Effector CD8-positive, alpha-beta T cell (primary cell): Measurements from ENCODE around the gene MICAL3.
"Not testable (repeated sequence)": the region's sequence is repeated elsewhere in the genome, so short reads cannot be mapped to it uniquely, and the experiment has no call there.

Source experiments
- DNase-seq: peaks from one replicate; lab custom pipeline; 2025; lab: John Stamatoyannopoulos, UW

Gene MICAL3

GRCh38 chr22:17939011-17939410 is 85.3 kb downstream of the MICAL3 start:
- DNase-seq: no peak

DNA sequence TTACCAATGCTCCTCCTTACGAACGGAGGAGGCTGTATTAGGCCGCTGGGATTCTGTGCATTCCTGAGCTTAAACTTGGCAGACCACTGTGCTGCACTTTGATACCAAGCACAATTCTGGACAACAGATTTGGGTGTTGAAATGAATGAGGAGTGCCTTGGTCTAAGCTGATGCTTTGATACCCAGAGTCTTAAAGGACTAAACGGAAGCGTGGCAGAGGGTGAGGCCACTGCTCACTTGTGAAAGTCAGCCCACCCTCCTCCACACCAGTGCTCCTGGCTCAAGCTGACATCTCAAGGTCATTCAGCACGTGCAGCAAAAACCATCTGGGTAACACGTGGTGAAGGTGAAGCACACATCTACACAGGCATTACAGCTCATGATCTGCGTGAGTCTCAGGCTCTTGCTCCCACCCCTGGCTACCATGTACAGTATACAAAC is 85.9 kb downstream of the MICAL3 start:
- DNase-seq: no peak

DNA sequence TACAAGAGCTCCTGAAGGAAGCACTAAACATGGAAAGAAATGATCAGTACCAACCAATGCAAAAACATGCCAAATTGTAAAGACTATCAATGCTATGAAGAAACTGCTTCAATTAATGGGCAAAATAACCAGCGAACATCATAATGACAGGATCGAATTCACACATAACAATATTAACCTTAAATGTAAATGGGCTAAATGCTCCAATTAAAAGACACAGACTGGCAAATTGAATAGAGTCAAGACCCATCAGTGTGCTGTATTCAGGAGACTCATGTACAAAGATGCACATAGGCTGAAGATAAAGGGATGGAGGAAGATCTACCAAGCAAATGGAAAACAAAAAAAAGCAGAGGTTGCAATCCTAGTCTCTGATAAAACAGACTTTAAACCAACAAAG is 91.9 kb downstream of the MICAL3 start:
- DNase-seq: not testable (repeated sequence)

DNA sequence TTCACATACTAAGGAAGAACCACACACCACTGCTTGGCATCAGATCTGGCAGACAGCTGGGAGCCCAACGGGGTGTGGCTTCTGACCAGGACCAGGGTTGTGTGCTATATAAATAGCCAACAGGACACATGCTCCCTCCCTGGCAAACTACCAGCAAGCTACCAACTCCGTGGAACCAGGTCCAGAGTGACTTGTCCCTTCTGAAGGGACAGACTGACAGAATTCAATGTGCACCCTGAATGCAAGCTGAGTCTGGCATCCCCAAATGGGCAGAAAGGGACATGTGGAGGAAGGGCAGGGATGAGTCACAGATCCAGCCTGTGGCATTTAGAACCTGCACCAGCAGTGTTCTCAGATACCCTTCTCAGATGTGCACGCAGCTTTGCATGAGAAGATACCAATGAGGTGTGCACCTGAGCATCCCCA is 92.9 kb downstream of the MICAL3 start:
- DNase-seq: no peak

DNA sequence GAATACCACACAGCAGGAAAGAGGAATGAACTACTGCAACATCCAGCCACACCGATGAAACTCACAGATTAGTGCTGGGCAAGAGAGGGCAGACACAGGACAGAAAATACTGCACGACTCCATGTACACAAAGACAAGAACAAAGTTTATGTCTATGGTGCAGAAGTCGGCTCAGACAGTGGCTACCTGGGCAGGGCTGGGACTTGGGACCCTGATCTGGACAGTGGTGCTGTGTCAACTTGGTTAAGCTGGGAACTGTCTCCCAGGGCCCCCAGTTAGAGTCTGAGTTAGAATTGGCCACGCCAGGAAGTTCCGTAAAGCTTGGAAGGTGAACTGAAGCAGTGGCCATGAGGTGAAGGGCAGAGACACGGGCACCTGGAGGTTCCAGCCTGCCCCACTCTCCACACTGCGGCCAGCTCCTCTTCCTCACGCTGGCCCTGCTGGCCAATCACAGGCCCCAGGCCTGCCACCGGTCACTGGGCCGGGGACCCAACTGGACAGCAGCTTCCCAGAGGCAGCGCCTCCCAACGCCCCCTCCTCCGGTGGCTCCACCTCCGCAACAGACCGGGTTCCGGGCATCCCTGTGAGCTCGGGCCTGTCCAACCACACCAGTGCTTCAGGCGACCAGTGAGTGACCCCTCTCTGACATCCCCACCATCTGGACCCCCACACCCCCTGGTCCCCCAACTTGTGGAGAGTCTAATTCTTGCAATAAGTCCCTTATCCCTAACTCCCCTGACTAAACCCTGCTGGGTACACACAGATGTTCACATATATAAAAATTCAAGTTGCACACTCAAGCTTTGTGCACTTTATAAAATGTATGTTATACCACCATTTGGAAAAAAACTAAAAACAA is 93.7 kb downstream of the MICAL3 start:
- no peak for DNase-seq

DNA sequence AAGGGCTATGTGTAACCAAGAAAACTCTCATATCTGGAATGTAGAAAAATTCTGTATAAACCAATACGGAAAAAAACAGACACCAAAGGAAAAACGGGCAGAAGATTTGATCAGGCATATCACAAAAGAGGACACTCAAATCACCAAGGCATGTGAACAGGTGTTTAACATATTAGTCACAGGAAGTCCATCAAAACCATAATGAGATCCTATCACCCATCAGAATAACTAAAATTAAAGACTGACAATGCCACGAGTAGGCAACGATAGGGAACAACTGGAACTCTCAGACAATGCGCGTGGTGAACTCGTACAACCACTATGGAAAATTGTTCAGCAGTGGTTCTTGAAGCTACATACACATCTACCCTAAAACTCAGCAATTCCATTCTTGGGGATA is 94.5 kb downstream of the MICAL3 start:
- DNase-seq: no peak

DNA sequence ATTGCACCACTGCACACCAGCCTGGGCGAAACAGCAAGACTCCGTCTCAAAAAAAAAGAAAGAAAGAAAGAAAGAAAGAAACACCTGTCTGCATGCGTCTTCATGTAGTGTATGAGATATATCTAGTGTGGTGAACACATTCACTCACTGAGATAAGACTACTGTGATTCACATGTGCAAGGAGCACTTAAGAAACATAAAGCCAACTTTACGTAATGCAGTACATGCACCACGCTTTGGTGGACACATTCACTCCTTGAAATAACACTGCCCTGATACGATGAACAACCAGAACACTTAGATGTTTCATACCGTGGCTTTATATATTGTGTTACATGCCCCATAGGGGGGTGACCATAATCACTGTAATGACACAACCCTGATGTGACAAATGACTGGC is 96.0 kb downstream of the MICAL3 start:
- no peak for DNase-seq

- no peak for DNase-seq
Measured at GRCh38 chr22:17927062-17927461, 97.3 kb downstream of the MICAL3 start.

- no peak for DNase-seq
Measured at GRCh38 chr22:17926516-17926915, 97.8 kb downstream of the MICAL3 start.

DNA sequence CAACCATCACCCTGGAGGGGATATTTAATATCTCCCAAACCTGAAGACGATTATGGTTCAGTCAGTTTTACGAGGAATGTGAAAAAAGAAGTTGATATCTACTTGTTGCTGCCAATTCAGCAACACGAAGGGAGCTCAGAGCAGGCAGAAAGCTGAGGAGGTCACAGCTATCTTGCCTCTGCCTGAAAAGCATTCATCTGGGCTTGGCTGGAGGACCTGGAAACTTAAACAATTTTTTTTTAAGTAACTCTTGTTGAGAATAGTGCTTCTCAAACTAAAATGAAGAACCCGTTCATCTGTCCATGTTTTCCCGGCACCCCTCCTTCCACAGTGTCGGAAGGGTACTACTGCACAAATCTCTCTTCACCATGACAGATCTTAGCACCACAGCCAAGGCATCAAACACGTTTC is 98.9 kb downstream of the MICAL3 start:
- DNase-seq: no peak

DNA sequence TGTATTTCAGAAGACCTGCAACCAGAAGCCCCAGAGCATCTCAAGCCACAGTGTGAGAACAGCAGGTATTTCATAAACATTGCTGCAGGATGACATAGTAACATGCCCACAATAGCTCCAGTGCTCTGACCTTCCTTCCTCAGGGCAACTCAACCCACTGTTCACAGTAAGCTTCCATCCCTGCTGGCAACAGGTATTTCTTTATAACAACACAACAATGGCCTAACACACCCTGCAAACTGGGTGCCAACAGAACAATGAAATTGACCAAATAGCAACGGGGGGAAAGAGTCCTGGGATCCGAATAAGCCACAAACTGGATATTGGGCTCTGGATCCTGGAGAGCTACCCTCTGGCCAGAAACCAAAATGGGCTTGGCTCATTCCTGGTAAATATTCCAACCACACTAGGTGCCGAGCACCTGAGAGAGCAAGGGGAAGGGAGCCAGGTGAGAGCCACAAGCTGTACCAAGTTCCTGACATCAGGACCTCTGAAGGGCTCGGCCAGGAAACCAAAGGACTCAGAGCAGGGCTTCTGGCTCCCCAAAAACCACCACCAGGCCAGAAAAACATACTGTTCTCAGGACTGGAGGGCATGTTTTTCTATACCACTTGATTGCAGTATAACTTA is 99.5 kb downstream of the MICAL3 start:
- DNase-seq: no peak

- no peak for DNase-seq
Measured at GRCh38 chr22:17924076-17924475, 100.3 kb downstream of the MICAL3 start.

DNA sequence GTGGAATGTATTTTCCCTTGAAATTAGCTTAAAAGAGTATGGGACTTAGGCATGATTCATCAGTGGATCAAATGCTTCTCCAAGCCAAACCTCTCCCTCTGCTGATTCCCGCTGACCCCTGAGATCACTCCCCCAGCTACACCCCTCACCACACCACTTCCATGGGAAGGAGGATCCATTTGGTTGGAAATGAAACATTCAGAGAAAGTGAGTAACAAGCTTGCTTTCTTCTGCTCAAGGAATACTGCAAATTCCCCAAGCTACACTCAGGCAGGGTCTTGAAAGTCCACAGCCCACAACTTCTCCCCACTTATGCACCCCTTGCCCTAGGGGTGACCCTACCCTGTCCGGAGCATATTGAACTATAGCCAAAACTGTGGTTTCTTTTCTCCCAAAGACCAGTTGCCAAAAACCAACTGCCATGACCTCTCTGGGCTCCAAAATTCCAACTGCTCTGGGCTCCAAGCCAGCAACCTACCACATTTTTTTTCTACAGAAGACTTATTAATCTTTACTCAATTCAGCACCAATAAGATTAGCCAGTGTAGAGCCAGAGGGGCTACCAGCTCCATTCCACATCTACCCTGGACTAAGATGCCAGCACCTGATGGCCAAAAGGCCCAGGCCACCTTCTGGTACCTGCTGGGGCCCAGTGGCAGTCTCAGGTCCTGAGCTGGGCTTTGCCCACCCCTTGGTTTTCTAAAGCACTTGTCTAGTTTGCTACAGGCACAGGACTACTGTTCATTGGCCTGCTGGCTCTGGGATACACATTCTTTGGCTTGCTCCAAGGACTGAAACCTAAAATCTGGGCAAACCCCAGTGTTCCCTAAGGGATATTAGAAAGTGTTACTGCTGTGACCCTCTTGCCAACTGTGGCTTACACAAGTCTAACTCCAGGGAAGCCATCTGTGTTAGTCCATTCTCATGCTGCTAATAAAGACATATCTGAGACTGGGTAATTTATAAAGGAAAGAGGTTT is 101.1 kb downstream of the MICAL3 start:
- DNase-seq: no peak

- no peak for DNase-seq
Measured at GRCh38 chr22:17921871-17922821, 102.2 kb downstream of the MICAL3 start.

GRCh38 chr22:17920992-17921650 is 103.2 kb downstream of the MICAL3 start:
- DNase-seq: no peak

DNA sequence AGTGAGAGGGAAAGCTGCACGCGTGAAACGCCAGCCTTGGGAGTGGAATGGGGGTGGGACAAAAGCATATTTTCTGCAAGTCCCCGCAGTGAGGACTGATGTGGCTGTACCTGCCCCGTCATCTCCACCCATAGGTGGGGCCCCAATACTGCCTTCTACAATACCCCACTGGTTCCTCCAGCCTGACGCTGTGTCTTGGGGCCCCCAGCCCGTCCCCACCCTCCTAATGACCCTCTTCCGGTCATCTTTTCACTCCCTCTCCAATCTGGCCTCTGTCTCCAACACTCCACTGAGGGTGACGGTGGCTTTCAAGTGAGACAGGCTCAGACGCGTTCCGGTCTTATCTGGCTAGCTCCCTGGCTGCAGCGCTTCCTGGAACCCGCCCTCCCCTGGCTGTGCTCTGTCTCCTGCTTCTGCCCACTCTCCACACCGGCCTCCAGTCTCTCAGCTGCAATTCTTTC is 104.2 kb downstream of the MICAL3 start:
- DNase-seq: no peak

DNA sequence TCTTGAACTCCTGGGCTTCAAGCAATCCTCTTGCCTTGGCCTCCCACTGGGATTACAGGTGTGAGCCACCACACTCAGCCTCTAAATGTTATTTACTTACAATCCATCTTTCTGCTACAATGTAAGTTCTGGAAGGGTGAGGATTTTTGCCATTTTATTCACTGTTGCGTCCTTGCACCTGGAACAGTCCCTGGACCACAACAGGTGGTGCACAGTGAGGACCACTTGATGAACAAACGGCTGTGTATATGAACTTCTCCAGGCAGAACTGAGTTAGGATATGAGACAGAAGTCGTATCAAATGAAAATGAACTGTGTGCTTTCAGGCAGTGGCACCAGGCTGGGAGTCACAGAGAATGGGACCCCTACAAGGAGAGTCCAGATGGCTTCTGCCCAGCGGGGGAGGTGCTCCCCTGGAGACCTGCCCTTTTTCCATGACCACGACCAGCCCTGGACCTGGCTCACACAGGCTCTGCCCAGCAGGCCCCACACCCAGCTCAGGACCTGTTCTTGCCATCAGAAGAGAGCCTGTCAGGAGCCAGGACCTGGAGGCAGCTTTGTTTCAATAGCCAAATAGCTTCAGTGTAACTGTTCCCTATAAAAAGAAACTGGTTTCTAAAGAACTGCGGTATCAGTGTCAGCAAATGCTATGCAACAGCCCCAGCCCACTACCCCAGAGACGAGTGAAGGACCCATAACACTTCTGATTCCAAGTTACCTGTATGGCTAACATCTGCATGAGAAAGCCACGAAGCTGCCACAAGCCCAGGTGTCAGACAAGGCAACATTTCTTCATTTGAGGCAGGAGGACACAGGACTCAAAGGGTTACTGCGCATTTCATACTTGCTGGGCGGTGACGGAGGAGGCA is 104.9 kb downstream of the MICAL3 start:
- DNase-seq: no peak

GRCh38 chr22:17918840-17919239 is 105.5 kb downstream of the MICAL3 start:
- no peak for DNase-seq

- no peak for DNase-seq
Measured at GRCh38 chr22:17917490-17917983, 106.8 kb downstream of the MICAL3 start.
